ENCODE data around the gene DUSP23.

DNA sequence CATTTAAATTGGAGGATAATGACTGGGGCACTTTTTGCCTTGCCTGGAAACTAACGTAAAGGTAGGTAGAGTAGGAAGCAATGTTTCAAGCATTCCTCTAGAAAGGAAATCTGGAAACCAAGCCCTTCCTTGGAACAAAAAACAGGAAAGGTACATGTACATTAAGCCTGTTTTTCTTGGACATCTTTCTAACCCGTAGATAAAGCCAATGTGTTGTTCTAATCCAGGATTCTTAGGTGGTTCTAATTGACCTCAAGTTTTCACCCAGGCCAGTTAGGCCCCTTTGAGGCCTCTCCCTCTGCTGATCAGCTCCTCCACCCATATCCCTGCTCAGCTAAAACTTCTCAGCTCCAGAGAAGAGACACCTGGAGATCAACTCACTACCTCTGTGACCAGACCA, 6.3 kb upstream of the DUSP23 start:
- TF ChIP-seq, protein P1, sequence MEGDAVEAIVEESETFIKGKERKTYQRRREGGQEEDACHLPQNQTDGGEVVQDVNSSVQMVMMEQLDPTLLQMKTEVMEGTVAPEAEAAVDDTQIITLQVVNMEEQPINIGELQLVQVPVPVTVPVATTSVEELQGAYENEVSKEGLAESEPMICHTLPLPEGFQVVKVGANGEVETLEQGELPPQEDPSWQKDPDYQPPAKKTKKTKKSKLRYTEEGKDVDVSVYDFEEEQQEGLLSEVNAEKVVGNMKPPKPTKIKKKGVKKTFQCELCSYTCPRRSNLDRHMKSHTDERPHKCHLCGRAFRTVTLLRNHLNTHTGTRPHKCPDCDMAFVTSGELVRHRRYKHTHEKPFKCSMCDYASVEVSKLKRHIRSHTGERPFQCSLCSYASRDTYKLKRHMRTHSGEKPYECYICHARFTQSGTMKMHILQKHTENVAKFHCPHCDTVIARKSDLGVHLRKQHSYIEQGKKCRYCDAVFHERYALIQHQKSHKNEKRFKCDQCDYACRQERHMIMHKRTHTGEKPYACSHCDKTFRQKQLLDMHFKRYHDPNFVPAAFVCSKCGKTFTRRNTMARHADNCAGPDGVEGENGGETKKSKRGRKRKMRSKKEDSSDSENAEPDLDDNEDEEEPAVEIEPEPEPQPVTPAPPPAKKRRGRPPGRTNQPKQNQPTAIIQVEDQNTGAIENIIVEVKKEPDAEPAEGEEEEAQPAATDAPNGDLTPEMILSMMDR (IDR thresholded peaks at IDR 0.05): no peak
- TF ChIP-seq POLR2A (IDR thresholded peaks at IDR 0.05): no peak

Measured in testis (tissue), 2 donors.